Kidney tubule cell (primary cell): ENCODE measurements around the gene UBE2L3.
A peak's percentile ranks its signal among the peaks of the same experiment; 100 is the strongest.
"Not testable (repeated sequence)": the region's sequence is repeated elsewhere in the genome, so short reads cannot be mapped to it uniquely, and the experiment has no call there.

Experiments used
- DNase-seq: peaks from one replicate; pipeline ENCODE4 v3.0.0-alpha.2; 2018; ENCODE audit warnings: low spot score

UBE2L3 gene

DNA sequence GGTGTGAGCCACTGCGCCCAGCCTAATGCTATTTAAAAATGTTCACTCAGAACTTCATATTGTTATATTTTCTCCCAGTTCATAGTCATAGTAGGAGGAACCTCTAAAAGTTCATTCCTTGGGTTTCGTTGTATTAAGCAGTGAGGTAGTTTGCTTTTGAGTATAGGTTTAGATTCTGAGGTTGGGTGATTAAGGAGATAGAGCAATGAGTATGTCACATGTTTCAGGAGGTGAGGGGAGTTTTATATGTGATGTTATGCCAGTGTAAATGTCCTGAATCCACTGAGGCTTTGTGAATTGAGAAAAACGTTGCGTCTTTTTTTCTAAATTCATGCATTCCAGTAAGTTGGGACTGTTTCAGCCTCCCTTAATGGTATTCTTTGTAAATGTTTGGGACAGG lies 4.2 kb downstream of the UBE2L3 start:
- no peak for DNase-seq

DNA sequence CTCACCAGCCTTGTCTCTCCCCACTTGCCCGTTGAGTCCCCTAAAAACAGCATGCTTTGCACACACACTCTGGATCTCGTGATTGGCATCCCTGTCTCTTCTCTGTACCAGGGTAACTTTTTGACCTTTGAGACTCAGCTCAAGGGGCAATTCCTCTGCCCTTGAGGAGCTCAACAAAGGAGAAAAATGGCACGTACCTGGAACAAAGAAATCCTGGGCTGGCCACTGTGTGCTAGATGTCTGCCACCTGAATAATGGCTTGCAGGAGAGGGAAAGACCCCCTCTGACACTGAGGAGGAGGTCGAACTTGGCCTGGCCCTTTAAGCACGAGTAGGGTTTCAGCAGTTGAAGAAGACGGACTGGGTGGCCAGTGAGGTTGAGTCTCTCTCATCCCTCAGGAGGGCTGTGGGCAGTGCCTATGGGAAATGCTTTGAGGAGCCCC lies 5.8 kb downstream of the UBE2L3 start:
- no peak for DNase-seq

DNA sequence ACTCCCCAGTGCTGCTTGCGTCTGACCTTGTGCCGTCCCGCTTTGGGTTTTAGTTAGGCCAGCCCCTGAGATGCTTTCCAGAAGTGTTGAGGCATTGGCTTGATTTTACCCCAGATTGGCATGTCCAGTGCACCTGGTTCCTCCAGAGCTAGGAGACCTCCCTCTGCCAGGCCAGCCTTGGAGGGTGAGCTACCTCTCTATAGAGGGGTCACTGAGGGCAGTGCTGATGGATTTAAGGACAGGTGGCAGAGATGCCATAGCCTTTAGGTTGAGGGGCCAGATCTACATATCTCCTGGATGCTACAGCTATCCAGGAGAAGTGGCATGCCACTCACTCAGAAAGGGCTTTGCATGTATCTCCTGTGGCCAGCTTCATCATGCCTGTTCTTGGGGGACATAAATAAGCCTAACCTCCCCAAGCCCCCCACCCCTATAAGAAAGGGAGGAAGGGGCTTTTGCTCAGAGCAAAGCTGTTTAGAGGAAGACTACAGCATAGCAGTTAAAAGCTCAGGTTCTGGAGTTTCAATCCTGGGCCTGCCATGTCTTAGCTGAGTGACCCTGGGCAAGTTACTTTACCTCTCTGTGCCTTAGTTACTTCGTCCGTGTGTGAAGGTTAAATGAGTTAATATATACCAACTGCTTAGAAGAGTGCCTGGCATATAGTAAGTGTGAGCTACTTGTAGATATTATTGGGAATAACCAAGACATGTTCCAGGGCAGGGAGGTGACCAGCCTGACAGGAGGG lies 6.4 kb downstream of the UBE2L3 start:
- no peak for DNase-seq

DNA sequence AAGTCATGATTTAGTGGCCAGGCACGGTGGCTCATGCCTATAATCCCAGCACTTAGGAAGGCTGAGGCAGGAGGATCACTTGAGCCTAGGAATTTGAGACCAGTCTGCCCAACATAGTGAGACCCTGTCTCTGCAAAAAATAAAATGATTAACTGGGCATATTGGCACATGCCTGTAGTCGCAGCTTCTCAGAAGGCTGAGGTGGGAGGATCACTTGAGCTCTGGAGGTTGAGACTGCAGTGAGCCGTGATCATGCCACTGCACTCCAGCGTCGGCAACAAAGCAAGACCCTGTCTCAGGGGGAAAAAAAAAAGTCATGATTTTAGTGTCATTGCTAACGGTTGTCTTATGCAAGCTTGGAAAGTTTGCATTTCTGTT lies 11.9 kb downstream of the UBE2L3 start:
- DNase-seq, result no peak

DNA sequence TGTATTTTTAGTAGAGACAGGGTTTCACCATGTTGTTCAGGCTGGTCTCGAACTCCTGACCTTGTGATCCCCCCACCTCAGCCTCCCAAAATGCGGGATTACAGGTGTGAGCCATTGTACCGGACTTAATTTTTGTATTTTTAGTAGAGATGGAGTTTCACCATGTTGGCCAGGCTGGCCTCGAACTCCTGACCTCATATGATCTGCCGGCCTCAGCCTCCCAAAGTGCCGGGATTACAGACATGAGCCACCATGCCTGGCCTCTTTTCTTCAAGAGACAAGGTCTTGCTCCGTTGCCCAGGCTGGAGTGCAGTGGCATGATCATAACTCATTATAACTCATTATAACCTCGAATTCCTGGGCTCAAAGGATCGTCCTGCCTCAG lies 13.1 kb downstream of the UBE2L3 start:
- DNase-seq, result not testable (repeated sequence)

- not testable (repeated sequence) for DNase-seq
Measured at GRCh38 chr22:21581009-21581713, 13.6 kb downstream of the UBE2L3 start.

DNA sequence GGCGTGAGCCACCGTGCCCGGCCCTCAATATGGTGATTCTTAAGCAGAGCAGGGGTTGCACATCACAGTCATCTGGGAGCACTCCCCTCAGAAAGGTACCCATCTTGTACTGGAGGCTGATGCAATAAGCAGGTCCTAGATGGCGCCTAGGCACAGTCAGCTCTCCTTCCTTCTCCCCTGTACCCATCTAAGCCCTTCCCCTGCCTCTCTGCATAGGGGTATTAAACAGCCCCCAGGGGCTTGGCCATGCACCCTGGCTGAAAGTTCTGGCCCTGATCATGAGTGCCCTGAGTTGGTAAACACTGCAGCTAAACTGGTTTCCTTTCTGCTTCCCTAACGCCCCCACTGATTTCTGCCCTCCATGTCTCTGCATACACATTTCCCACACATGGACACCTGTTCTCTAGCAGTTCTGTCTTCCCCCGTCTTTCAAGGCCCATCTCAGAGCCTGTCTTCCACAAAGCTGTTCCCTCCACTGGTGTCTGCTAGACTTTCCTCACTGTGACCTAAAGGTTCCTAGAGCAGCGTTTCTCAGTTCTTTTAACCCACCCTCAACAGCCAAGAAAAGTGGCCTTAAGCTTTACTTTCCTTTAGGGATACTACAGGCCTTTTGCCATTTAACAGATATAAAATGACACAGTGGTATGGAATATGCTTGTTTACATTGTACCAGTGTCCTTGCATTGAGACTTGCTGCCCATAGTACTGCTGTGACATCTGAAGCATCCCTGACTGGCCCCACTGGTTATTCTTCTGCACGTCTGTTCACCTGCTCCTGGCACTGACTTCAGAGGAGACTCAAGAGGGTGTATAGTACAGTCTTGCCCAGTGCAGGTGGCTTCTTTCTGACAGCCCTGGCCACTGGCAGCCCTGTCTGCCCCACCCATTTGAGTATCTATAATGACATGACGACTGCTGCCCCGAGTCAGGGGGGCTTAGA lies 15.6 kb downstream of the UBE2L3 start:
- DNase-seq, result no peak

DNA sequence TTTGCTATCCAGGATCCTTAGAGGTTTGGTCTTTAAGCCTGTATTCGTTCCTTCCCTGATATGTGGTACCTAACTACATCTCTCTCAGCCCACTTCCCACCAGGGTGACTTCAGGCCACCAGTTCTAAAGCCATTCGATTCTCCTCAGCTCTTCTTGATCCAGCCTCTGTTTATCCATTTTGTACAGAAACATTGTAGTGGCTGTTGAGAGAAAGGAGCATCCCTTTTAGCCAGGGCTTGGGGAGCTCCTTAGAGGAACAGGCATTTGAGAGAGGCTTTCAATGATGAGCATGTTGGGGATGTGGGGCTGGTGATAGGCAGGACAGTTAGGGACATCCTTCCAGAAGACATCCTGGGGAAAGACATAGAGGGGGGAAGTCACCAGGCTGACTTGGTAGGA lies 17.9 kb downstream of the UBE2L3 start:
- no peak for DNase-seq

GRCh38 chr22:21587803-21588611 lies 20.5 kb downstream of the UBE2L3 start:
- DNase-seq, result no peak

DNA sequence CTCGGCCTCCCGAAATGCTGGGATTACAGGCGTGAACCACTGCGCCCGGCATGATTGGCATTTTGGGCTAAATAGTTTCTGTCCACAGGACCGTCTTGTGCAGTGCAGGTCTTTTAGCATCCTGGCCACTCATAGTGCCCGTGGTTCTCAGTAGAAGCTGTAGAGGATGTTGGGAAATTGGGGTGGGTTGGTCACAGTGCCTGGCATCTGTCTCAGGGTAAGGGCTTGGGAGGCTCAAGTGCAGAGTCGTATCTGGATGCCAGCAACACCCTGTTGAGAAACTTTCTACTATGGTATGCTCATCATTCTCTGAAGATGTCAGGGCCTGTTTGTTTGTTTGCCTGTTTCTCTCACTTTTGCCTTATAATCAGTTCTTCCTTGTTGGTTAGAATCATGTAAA lies 21.9 kb downstream of the UBE2L3 start:
- no peak for DNase-seq

GRCh38 chr22:21590809-21591641 lies 23.5 kb downstream of the UBE2L3 start:
- DNase-seq, result no peak

DNA sequence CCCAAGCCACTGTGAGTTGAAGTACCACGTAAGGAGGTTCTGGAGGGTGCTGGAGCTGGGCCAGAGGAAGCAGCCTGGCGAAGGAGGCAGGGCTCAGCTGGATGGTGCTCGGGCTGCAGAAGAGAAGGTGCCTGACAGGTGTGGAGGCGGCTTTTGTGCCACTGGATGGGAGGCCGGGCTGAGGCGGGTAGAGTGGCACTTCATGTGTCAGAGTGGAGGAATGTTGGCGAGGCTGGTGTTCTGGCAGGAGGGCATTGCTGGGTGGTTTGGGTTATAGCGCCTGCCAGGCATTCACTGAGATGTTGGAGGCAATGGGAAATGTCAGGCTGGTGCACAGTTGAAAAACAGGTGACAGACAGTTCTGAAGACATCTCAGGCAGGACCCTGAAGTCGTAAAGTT lies 24.2 kb downstream of the UBE2L3 start:
- DNase-seq, result peak; percentile 45

- DNase-seq, result no peak
Measured at GRCh38 chr22:21592422-21592821, 24.9 kb downstream of the UBE2L3 start.

GRCh38 chr22:21593406-21594232 lies 26.1 kb downstream of the UBE2L3 start:
- DNase-seq, result no peak

DNA sequence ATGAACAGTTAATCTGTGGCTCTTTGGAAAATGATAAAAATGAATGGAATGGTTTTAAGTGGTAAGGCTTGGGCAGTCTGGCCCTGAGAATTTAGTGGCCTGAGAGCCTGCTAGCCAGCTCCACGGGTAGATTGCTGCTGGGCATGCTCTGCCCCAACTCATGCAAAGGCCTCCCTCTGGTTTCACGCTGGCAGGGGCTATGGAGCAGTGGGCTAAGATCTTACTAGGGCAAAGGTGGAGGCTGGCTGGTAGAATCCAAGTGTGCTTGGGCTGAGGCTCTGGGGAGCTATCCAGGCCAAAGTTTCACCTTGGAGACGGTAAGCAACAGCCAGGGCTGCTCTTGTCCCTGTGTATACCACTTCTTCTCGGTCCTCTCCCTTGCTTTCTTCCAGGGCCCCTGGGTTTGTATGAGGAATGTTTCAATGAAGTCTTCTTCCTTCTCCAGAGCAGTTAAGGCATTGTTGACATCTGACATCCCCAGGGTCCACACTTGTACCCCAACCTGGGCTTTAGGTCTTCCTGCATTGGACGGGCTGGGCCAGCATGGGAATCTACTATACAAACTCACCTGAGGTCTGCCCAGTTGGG lies 27.4 kb downstream of the UBE2L3 start:
- DNase-seq, result no peak

GRCh38 chr22:21596356-21597135 lies 29.0 kb downstream of the UBE2L3 start:
- DNase-seq, result not testable (repeated sequence)

GRCh38 chr22:21598302-21598701 lies 30.8 kb downstream of the UBE2L3 start:
- DNase-seq, result no peak

DNA sequence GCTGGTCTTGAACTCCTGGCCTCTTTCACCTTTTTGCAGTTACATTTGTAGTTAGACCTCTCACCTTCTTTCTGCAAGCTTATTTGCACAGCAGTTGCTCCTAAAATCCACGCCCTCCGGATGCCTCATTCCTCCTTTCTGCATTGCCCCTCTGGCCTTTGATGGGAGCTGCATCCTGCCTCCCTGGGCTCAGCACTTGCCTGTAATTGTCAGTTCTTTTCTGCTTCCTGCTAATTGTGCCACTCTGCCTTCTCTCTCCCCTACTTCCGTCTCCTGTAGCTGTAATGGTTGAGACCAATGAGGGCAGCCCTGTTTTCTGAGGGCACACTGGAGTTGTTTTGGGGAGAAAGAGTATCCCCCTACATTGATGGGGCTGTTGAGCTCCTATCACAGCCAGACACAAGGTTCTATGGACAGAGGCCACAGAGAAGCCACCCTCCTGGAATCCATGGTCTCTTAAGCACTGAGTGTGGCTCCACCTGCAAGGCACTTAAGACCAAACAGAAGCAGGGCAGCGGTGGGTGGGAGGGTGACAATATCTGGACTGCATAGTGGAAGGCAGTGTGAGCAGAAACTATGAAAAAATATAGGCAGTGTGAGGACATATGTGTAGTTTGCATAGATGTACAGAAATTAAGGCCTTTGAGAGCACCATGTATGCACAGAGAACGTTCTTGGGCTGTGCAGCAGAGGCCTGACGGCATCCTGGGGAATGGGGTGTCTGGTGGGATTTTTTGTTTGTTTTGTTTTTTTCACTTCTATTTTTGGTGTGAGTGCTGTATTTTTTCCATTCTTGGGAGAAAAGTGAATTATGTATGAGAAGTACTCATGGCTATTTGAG lies 31.8 kb downstream of the UBE2L3 start:
- no peak for DNase-seq
